Measurements from ENCODE around the gene KIAA0586. TPM values are rescaled to one million over a fixed set of nuclear protein-coding genes. Genes with fewer than 3 reads are reported as not detected.
"Not testable (repeated sequence)": the region's sequence is repeated elsewhere in the genome, so short reads cannot be mapped to it uniquely, and the experiment has no call there.

Gene KIAA0586
- total RNA-seq, 1 experiment from 2014 or later, result 26.2 TPM

- no peaks in the 10 kb centered on the region for H3K9me3 Mint-ChIP-seq (ENCODE audit: unreplicated experiment)
- ChIA-PET CTCF (no interaction called here), POLR2A (no interaction called here)
- no peak for TF ChIP-seq CTCF (IDR thresholded peaks at IDR 0.05; ENCODE audit: unreplicated experiment)
- H3K4me1 Mint-ChIP-seq (ENCODE audit: insufficient read depth, unreplicated experiment), result no peaks in the 10 kb centered on the region
- H3K27ac Mint-ChIP-seq (ENCODE audit: low read depth, unreplicated experiment), result no peak overlapping the region
- H3K36me3 Mint-ChIP-seq (ENCODE audit: insufficient read depth, unreplicated experiment), result peaks cover 49% of the 10 kb centered on the region
- H3K27me3 Mint-ChIP-seq (ENCODE audit: insufficient read depth, unreplicated experiment), result no peaks in the 10 kb centered on the region
- BruUV-seq (replicated peaks), result no TSS peak
- no peak for DNase-seq (ENCODE audit: unreplicated experiment)
- H3K4me3 Mint-ChIP-seq (ENCODE audit: unreplicated experiment), result no peak overlapping the region
- intact Hi-C loops (cut with micrococcal nuclease), result no loop called here
These were observed 41.8 kb downstream of the KIAA0586 start for GRCh38 chr14:58469309-58469708.

- H3K36me3 Mint-ChIP-seq (ENCODE audit: insufficient read depth, unreplicated experiment), result peaks cover 36% of the 10 kb centered on the region
- ChIA-PET POLR2A (interaction anchor here (0.9 kb wide), 1 partner anchor 10 kb away, joined by 3 read pairs; no protein-coding TSS in a partner anchor), CTCF (interaction anchor here (0.9 kb wide), 1 partner anchor 48 kb away, joined by 3 read pairs; the partner anchor contains the start of genes KIAA0586 and TIMM9)
- intact Hi-C loops (cut with micrococcal nuclease), result no loop called here
- no peaks in the 10 kb centered on the region for H3K9me3 Mint-ChIP-seq (ENCODE audit: unreplicated experiment)
- H3K27ac Mint-ChIP-seq (ENCODE audit: low read depth, unreplicated experiment), result no peak overlapping the region
- no peak overlapping the region for H3K4me3 Mint-ChIP-seq (ENCODE audit: unreplicated experiment)
- BruUV-seq (replicated peaks), result no TSS peak
- H3K4me1 Mint-ChIP-seq (ENCODE audit: insufficient read depth, unreplicated experiment), result no peaks in the 10 kb centered on the region
- H3K27me3 Mint-ChIP-seq (ENCODE audit: insufficient read depth, unreplicated experiment), result no peaks in the 10 kb centered on the region
- no peak for TF ChIP-seq CTCF (IDR thresholded peaks at IDR 0.05; ENCODE audit: unreplicated experiment)
- no peak for DNase-seq (ENCODE audit: unreplicated experiment)
These were observed 48.8 kb downstream of the KIAA0586 start for GRCh38 chr14:58476320-58476719.

- Mint-ChIP-seq H3K4me1 (ENCODE audit: insufficient read depth, unreplicated experiment) (no peaks in the 10 kb centered on the region), H3K4me3 (ENCODE audit: unreplicated experiment) (no peak overlapping the region), H3K27ac (ENCODE audit: low read depth, unreplicated experiment) (no peak overlapping the region), H3K36me3 (ENCODE audit: insufficient read depth, unreplicated experiment) (peaks cover 33% of the 10 kb centered on the region), H3K9me3 (ENCODE audit: unreplicated experiment) (no peaks in the 10 kb centered on the region), H3K27me3 (ENCODE audit: insufficient read depth, unreplicated experiment) (no peaks in the 10 kb centered on the region)
- TF ChIP-seq CTCF (IDR thresholded peaks at IDR 0.05; ENCODE audit: unreplicated experiment), result no peak
- DNase-seq (ENCODE audit: unreplicated experiment), result no peak
- intact Hi-C loops (cut with micrococcal nuclease), result no loop called here
- POLR2A ChIA-PET, result no interaction called here
- BruUV-seq (replicated peaks), result no TSS peak
- CTCF ChIA-PET, result interaction anchor here (0.6 kb wide), 1 partner anchor 763 kb away, joined by 3 read pairs; no protein-coding TSS in a partner anchor
These were observed 50.1 kb downstream of the KIAA0586 start for GRCh38 chr14:58477653-58478052.

GRCh38 chr14:58478329-58478728 is 50.8 kb downstream of the KIAA0586 start:
- peaks cover 37% of the 10 kb centered on the region for H3K36me3 Mint-ChIP-seq (ENCODE audit: insufficient read depth, unreplicated experiment)
- DNase-seq (ENCODE audit: unreplicated experiment); H3K27ac Mint-ChIP-seq (ENCODE audit: low read depth, unreplicated experiment); intact Hi-C loops (cut with micrococcal nuclease); H3K27me3 Mint-ChIP-seq (ENCODE audit: insufficient read depth, unreplicated experiment); H3K4me3 Mint-ChIP-seq (ENCODE audit: unreplicated experiment); CTCF ChIA-PET; H3K9me3 Mint-ChIP-seq (ENCODE audit: unreplicated experiment); H3K4me1 Mint-ChIP-seq (ENCODE audit: insufficient read depth, unreplicated experiment); BruUV-seq (replicated peaks): not testable (repeated sequence)
- POLR2A ChIA-PET, result interaction anchor here (0.6 kb wide), 1 partner anchor 793 kb away, joined by 3 read pairs; no protein-coding TSS in a partner anchor

GRCh38 chr14:58479975-58480374 is 52.5 kb downstream of the KIAA0586 start:
- Mint-ChIP-seq H3K4me3 (ENCODE audit: unreplicated experiment) (no peak overlapping the region), H3K27ac (ENCODE audit: low read depth, unreplicated experiment) (no peak overlapping the region), H3K27me3 (ENCODE audit: insufficient read depth, unreplicated experiment) (no peaks in the 10 kb centered on the region), H3K36me3 (ENCODE audit: insufficient read depth, unreplicated experiment) (peaks cover 29% of the 10 kb centered on the region), H3K9me3 (ENCODE audit: unreplicated experiment) (no peaks in the 10 kb centered on the region), H3K4me1 (ENCODE audit: insufficient read depth, unreplicated experiment) (no peaks in the 10 kb centered on the region)
- CTCF ChIA-PET, result no interaction called here
- intact Hi-C loops (cut with micrococcal nuclease), result no loop called here
- no peak for TF ChIP-seq CTCF (IDR thresholded peaks at IDR 0.05; ENCODE audit: unreplicated experiment)
- POLR2A ChIA-PET, result no interaction called here
- DNase-seq (ENCODE audit: unreplicated experiment), result no peak
- BruUV-seq (replicated peaks), result no TSS peak

Measured in MCF 10A (cell line).